DOHH2 (cell line): ENCODE measurements around the gene MDFIC.

Experiments
- H3F3A ChIP-seq: fragments of 200-600 bp; sonication (generic), shearing (Covaris generic); 2 replicates; pipeline ENCODE4 v1.6.0; 2016; ENCODE audit warnings: antibody characterized with exemption, mild to moderate bottlenecking; ENCODE audit not compliant: control insufficient read depth, insufficient read depth
- H3K27ac ChIP-seq: fragments of 200-600 bp; sonication (generic); 2 replicates; pipeline ENCODE4 v1.5.1; 2014; ENCODE audit warnings: low read depth, mild to moderate bottlenecking, low read length, moderate library complexity
- H3K27me3 ChIP-seq: fragments of 200-600 bp; sonication (generic); 2 replicates; pipeline ENCODE4 v1.6.1; 2014; ENCODE audit warnings: mild to moderate bottlenecking, low read length, mixed read lengths; ENCODE audit not compliant: control insufficient read depth
- H3K36me3 ChIP-seq: fragments of 200-600 bp; sonication (generic); 2 replicates; pipeline ENCODE4 v1.6.1; 2014; ENCODE audit warnings: mild to moderate bottlenecking, low read length, moderate library complexity, mixed read lengths; ENCODE audit not compliant: control insufficient read depth
- H3K4me1 ChIP-seq: fragments of 200-600 bp; sonication (generic); 2 replicates; pipeline ENCODE4 v1.6.1; 2014; ENCODE audit warnings: mild to moderate bottlenecking, low read length, mixed read lengths; ENCODE audit not compliant: control insufficient read depth
- H3K4me2 ChIP-seq: fragments of 200-600 bp; sonication (generic); 2 replicates; pipeline ENCODE4 v1.6.0; 2014; ENCODE audit warnings: mild to moderate bottlenecking, low read length, moderate library complexity
- H3K4me3 ChIP-seq: fragments of 200-600 bp; sonication (generic); 2 replicates; pipeline ENCODE4 v1.5.1; 2014; ENCODE audit warnings: mild to moderate bottlenecking, low read length, mixed read lengths
- H3K79me2 ChIP-seq: fragments of 200-600 bp; sonication (generic); 2 replicates; pipeline ENCODE4 v1.6.1; 2014; ENCODE audit warnings: mild to moderate bottlenecking, low read length, mixed read lengths; ENCODE audit not compliant: control insufficient read depth
- H3K9me2 ChIP-seq: fragments of 200-600 bp; sonication (generic); replicated peaks from 2 replicates; pipeline ENCODE4 v1.6.1; 2014; ENCODE audit warnings: mild to moderate bottlenecking, low read length, mixed read lengths; ENCODE audit not compliant: control insufficient read depth
- H3K9me3 ChIP-seq: fragments of 200-600 bp; sonication (generic); 2 replicates; pipeline ENCODE4 v1.6.1; 2014; ENCODE audit warnings: antibody characterized with exemption, low read length, mixed read lengths; ENCODE audit not compliant: control insufficient read depth, insufficient read depth
- H4K20me1 ChIP-seq: fragments of 200-600 bp; sonication (generic); 2 replicates; pipeline ENCODE4 v1.6.0; 2014; ENCODE audit warnings: low read depth, mild to moderate bottlenecking, antibody characterized with exemption, low read length, moderate library complexity; ENCODE audit not compliant: control insufficient read depth, insufficient read depth
- CTCF ChIP-seq: fragments of 200-600 bp; sonication (generic); IDR thresholded peaks from one replicate; pipeline ENCODE4 v1.5.1; 2014; ENCODE audit warnings: antibody characterized with exemption, mild to moderate bottlenecking, low read depth, low read length; ENCODE audit not compliant: poor library complexity, severe bottlenecking
- EZH2phosphoT487 ChIP-seq: fragments of 200-600 bp; sonication (generic); IDR thresholded peaks from 2 replicates; pipeline ENCODE4 v1.6.1; 2017; ENCODE audit warnings: borderline replicate concordance, mild to moderate bottlenecking, antibody characterized with exemption, low read length, moderate library complexity, mixed read lengths

The MDFIC gene

GRCh38 chr7:114979803-114980507 is 58.1 kb downstream of the MDFIC start:
- Histone ChIP-seq H3K36me3 (no peaks in the 10 kb centered on the region), H3K27ac (no peak overlapping the region), H3K4me2 (no peak overlapping the region), H3K9me3 (no peaks in the 10 kb centered on the region), H3K27me3 (no peaks in the 10 kb centered on the region), H4K20me1 (no peaks in the 10 kb centered on the region), H3F3A (no peaks in the 10 kb centered on the region), H3K79me2 (no peaks in the 10 kb centered on the region), H3K4me3 (no peak overlapping the region), H3K9me2 (no peaks in the 10 kb centered on the region; the same call in 1 of the 2 replicates), H3K4me1 (no peaks in the 10 kb centered on the region)
- TF ChIP-seq EZH2phosphoT487 = no peak
- no peak for TF ChIP-seq CTCF

- no peaks in the 10 kb centered on the region for H3K27me3 ChIP-seq
- H3F3A ChIP-seq = no peaks in the 10 kb centered on the region
- no peaks in the 10 kb centered on the region; the same call in 1 of the 2 replicates for H3K9me2 ChIP-seq
- H3K36me3 ChIP-seq = no peaks in the 10 kb centered on the region
- no peak overlapping the region for H3K4me2 ChIP-seq
- no peaks in the 10 kb centered on the region for H3K4me1 ChIP-seq
- H3K4me3 ChIP-seq = no peak overlapping the region
- no peak overlapping the region for H3K27ac ChIP-seq
- H3K9me3 ChIP-seq = no peaks in the 10 kb centered on the region
- no peak for TF ChIP-seq EZH2phosphoT487
- no peak for TF ChIP-seq CTCF
- no peaks in the 10 kb centered on the region for H3K79me2 ChIP-seq
- H4K20me1 ChIP-seq = no peaks in the 10 kb centered on the region
Observed at GRCh38 chr7:114981323-114981722, 59.4 kb downstream of the MDFIC start.

GRCh38 chr7:114985116-114985715 is 63.3 kb downstream of the MDFIC start:
- no peaks in the 10 kb centered on the region for H3K9me3 ChIP-seq
- H3F3A ChIP-seq = no peaks in the 10 kb centered on the region
- no peak overlapping the region for H3K4me2 ChIP-seq
- H3K79me2 ChIP-seq = no peaks in the 10 kb centered on the region
- H3K27ac ChIP-seq = no peak overlapping the region
- H3K4me3 ChIP-seq = no peak overlapping the region
- no peaks in the 10 kb centered on the region for H3K36me3 ChIP-seq
- H3K4me1 ChIP-seq = no peaks in the 10 kb centered on the region
- H3K27me3 ChIP-seq = no peaks in the 10 kb centered on the region
- no peaks in the 10 kb centered on the region for H4K20me1 ChIP-seq
- H3K9me2 ChIP-seq = no peaks in the 10 kb centered on the region; the same call in 1 of the 2 replicates
- TF ChIP-seq CTCF (no peak), EZH2phosphoT487 (no peak)
